ENCODE results near the gene HNRNPAB.
"Not testable (repeated sequence)": the region's sequence is repeated elsewhere in the genome, so short reads cannot be mapped to it uniquely, and the experiment has no call there.

The HNRNPAB gene

DNA sequence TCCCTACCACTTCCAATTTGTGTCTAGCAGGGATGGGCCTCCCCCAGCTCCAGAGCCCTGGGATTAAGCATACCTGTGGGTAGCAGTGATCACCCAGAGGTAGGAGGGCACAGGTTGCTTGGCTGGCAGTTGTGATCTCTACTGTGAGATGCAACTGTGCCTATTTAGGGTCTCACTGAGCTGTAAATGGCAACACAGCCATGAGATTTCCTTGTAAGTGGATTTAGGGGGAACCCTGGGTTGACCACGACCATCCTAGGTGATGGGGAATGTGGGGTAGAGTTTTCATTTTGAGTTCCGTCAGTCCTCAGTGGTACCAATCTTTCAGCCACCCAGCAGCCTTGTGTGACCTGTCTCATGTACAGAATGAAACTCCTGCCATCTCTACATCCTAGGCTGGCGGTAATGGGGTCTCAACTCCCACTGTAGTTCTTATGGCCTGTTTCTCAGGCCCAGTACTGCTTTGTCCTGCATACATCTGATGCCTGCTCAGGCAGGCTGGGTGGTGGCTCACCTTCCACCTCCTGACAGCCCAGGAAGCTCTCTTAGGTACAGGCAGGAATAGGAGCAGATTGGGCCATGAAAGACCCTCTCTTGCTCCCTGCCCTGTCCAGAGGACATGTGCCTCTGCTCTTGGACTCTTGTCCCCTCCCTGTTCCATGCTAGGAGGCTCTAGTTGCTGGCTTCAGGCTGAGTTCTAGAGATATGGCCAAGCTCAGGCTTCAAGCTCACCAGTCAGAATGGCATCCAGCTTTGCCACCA lies 8.1 kb downstream of the HNRNPAB start:
- DNase-seq (ENCODE audit: low spot score): no peak

DNA sequence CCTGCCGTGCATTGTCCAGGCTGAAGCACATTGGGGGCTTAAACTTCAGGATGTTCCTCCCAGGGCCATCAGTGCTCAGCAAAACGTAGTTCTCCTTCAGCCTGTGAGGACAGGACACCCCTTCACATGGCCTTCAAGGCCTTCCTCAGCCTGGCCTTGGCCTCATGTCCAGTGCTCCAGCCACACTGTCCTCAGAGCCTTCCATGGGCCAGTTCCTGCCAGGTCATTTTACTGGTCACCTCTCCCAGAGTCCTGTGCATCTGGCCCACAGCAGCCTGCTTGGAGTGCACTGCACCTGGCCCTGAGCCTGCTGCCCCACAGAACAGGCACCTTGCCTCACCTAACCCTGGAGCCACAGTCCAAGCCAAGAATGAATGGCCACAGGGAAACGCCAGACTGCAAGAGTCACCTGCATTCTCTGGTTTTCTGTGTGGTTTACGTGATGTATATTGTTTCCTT lies 8.7 kb downstream of the HNRNPAB start:
- DNase-seq (ENCODE audit: low spot score): no peak

DNA sequence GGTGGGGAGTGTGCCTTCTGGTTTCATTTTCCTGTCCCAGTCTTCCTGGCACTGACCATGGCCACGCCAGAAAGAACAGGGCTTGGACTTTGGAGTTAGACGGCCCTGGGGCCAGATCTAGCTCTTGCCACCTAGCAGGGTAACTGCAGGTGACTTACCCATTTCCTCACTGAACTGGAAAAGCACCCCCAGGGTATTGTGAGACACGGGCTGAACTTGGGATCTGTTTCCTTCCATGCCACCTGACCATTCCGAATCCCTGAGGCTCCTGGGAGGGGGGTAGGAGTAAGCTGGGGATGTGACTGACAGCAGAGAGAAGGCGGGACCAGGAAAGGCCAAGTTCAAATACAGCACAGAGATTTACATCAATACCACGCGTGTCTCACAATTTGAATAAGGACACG lies 9.4 kb downstream of the HNRNPAB start:
- DNase-seq (ENCODE audit: low spot score): no peak

DNA sequence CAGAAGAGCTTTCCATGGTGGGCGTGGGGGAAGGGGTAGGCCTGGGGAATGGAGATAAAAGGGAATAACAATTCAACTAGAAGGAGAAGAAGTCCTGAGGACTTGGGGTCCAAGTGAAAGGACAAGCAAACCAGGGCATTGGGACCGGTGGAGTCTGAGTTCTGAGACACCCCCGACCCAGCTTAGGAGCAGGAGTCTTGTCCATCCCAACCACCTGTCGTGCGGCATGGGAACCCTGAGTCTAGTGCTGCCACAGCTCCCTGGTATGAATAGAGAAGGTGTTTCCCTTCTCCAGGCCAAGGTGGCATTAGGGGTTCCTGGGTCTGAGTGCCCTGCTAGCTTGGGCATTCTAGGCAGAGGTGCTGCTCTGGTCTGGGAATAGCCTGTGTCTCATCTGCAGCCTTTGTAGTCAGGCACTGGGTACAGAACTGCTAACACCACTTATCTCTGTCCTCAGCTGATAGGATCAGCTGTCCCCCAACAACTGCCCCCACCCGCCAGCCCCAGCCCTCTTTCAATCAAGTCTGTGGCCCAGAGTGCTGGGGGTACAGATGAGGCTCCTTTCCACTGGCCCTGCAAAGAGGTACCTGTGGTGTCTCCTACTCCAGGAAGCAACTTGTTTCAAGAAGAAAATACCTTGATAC lies 9.9 kb downstream of the HNRNPAB start:
- no peak for DNase-seq (ENCODE audit: low spot score)

DNA sequence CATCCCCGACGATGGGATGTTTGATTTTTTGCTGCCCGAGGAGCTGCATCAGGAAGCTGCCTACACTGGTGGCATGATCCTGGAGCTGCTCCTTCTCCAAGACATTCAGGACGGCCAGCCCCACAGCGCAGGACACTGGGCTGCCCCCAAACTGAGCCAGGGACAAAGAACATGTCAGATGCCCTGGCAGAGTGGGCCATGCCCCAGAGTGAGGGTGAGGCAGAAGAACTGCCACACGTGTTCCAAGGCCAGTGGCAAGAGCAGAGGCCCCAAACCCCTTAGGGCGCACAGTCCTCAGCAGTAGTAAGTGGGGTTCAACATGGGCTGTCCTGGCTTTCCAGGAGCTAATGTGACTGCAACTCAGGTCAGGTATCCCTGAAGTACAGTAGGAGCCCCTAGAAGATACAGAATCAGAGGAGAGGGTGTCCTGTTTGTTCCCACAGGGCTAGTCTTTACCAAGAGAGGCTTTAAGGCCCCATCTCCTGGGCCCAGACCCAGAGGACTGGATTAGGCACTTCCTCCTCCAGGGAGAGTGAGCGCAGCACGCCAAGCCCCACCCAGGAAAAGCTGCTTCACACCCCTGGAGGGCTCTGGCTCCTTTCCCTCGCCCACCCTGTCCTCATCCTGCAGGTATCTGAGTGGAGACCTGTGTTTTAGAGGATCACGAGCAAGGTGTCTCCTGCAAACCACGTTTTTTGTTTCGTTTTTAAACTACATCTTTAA lies 11.1 kb downstream of the HNRNPAB start:
- no peak for DNase-seq (ENCODE audit: low spot score)

DNA sequence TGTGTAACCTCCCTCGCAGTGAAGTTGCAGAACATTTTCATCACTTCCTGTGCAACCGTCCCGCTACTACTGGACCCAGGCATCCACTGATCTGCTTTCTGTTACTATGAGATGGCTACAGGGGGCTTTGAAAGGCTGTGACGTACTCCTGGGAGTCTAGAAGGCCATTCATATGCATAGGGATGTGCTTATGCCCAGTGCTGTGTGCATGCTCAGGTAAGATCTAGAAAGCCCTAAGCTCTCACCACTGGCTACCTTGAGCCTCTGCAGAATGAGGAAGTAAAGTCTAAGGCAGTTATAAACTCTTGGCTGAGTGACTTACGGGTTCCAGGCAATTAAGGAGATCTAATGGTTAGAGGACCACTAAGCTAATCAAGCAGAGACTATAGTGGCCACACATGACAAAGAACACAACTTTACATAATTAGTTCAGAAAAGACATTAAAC lies 11.8 kb downstream of the HNRNPAB start:
- no peak for DNase-seq (ENCODE audit: low spot score)

DNA sequence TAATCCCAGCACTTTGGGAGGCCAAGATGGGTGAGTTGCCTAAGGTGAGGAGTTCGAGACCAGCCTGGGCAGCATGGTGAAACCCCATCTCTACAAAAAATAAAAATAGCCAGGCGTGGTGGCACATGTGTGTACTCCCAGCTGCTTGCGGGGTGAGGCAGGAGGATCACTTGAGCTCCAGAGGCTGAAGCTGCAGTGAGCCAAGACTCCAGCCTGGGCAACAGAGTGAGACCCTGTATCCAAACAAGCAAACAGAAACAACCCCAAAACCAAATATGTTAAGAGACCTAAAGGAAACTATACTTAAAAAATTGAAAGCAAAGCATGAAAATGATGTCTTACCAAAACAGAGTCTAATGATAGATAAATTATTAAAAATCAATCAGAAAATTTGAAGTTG lies 12.4 kb downstream of the HNRNPAB start:
- DNase-seq (ENCODE audit: low spot score): no peak

DNA sequence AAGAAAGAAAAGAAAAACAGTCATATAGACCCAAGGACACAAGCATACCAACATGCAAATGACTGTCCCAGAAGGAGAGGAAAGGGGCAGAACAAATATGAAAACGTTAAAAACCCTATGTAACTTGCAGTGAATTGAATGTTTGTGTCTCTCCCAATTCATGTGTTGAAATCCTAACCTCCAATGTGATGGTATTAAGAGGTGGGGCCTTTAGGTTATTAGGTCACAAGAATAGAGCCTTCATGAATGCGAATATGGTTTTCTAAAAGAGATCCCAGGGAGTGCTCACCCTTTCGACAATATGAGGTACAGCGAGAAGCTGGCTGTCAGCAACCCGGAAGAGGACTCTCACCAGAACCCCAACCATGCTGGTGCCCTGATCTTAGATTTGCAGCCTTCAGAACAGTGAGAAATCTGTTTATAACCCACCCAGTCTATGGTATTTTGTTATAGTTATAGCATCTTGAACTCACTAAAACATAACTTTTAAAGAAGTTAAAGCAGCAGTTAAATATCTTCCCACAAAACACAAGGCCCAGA lies 14.0 kb downstream of the HNRNPAB start:
- DNase-seq (ENCODE audit: low spot score): no peak

DNA sequence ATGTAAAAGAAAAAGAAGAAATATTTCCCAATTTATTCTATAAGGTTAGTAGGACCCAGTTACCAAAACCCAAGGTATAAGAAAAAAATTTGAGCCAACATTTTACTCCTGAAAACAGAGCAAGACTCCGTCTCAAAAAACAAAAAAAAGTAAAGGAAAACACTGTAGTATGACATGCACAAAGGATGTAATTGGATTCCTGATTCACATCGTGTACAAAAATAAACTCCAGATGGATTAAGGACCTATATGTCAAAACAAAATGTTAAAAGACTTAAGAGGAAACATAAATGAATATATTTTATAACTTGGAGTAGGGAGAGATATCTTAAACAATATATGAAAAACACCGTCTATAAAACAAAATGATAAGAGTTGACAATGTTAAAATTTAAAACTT lies 14.5 kb downstream of the HNRNPAB start:
- no peak for DNase-seq (ENCODE audit: low spot score)

DNA sequence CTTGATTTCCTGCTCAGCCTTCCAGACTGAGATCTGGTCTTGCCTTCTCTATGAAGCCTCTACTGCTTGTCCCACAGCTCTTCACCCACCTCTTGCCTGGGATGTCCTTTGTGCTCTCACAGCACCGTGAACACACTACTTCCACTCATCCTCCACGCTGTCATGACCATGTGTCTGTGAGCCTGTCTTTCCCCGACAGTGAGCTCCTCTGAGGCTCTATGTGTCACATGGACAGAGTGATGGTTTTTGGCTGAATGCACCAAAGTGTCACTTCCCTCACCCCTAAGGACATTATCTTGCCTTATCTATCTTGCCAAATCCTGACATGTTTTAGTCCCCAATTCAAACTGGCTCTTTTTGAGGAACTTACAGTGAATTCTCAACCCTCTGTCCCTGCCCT lies 16.9 kb downstream of the HNRNPAB start:
- DNase-seq (ENCODE audit: low spot score): no peak

DNA sequence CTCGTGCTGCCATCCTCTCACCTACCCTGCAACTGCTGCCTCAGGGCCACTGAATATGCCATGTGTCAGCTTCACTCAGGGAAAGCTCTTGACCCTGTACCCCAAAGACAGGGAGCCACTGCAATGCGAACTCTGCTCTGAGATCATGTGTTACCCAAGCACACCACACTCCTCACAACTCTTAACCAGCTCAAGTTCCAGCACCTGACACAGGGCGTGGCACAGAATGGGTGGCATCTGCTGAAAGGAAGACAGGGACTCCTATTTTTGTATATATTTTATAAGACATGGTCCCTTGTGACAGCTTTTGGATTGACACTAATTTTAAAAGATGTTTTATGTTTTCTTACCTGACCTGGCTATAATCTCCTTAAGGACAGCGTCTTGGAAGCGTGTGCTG lies 17.5 kb downstream of the HNRNPAB start:
- DNase-seq (ENCODE audit: low spot score): no peak

DNA sequence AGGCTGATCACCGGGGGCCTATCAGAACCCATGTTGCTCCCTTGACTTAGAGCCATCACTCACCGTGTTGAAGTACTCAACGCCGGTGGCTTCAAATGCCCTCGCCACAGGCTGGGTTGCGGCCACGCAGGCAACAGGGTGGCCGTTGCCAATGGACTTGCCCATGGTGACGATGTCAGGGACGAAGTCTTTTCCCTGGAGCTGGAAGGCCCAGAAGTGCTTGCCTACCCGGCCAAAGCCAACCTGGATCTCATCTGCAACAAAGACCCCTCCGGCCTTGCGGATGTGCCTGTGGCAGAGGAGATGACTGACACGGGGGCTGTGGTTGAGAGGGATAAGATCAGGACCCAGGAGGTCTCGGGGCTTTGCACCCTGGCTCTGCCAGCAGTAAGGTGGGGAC lies 18.0 kb downstream of the HNRNPAB start:
- no peak for DNase-seq (ENCODE audit: low spot score)

DNA sequence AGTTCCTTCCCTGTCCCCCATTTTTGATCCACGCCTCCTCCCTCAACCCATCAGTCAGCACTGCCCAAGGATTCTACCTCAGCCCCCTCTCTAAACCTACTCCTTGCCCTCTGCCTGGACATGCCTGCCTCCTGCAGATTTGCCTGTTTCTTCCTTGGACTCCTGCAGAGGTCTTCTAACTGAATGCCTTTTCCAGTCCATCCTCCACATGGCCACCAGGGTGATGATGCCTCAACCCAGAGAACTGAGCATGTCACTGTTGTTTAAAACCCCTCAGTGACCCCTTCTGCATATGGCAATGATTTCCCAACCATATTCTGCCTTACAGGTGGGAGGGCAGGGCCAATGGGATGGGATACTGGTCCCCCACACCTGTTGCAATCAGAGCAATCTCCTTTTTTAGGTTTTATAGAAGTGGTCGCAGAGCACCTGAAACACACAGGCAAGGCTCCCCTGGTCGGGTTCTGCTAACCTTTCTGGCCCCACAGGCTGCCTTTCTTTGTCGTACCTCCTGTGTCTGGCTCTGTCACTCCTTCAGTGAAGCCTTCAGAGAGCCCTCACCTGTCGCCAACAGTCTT lies 19.0 kb downstream of the HNRNPAB start:
- DNase-seq (ENCODE audit: low spot score): no peak

DNA sequence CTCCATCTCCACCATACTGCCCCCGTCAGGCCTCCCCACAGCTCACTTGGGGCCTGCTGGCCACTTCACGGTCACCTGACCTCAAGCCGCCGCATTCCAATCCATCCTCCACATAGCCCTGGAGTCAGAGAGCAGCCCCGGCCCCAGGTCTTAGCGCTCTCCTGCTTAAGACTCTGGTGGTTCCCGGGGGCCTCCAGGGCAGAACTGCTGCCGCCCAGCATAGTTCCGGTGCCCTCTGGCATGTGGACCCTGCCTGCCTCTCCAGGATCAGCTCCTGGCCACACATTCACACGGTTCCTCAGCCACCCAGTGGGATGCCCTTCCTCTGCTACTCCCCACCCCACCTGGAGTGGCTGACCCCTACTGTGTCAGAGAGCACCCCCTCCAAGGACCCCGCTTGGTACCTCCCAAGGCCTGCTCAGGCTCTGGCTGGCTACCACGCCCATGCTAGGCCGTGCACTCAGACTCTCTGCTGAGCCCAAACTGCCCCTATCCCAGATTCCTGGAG lies 19.5 kb downstream of the HNRNPAB start:
- DNase-seq (ENCODE audit: low spot score): no peak

DNA sequence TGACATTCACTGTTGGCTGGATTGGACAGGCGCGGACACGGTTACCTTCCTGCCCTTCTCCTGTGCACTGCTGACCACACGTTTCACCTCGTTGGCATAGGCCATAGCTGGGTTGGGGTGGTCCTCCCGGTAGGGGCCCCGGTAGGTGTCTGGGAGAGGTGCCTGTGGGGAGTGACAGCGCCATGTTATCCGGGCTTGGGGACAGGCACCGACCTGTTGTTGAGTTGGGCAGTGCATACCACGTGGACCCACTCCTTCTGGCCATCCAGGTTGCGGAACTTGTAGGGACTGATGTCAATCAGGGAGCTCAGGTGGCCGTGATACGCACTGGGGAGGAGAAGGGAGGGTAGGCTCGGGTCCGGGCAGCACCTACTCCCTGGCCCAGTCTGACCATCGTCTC lies 20.1 kb downstream of the HNRNPAB start:
- DNase-seq (ENCODE audit: low spot score): no peak

DNA sequence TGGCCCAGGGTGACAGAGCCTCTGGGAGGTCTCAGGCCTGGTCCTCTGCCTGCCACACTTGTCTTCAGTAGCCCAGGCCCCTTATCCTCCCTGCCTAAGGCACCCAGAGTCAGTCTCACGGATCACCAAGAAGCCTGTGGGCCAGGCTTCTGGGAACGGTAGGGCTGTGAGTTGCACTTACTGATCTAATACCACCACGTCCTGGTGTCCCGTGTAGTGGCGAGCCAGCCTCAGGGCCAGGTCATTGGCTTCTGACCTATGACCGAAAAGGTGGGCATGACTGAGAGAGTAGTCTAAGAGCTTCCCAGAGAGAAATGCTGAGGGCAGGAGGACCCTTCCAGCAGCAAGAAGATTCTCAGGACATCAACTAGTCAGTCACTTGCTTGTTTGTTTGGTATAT lies 20.8 kb downstream of the HNRNPAB start:
- no peak for DNase-seq (ENCODE audit: low spot score)

DNA sequence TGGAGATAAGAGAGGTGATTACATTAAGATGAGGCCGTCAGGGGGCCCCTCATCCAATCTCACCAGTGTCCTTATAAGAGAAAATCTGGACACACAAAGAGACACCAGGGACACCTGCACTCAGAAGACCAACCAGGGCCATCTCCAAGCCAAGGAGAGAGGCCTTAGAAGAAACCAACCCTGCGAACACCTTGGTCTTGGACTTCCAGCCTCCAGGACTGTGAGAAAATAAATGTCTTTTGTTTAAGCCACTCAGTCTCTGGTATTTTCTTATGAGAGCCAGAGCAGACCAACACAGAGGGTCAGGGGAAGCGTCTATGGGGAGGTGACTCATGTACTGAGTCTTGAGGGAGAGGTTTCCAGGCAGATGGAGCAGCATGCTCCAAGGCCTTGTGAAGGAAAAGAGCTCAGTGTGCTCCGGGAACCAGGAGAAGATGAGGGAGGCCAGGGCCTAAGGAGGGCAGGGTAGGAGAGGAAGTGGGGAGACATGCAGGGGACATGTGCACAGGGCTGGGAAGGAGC lies 22.9 kb downstream of the HNRNPAB start:
- DNase-seq (ENCODE audit: low spot score): no peak

DNA sequence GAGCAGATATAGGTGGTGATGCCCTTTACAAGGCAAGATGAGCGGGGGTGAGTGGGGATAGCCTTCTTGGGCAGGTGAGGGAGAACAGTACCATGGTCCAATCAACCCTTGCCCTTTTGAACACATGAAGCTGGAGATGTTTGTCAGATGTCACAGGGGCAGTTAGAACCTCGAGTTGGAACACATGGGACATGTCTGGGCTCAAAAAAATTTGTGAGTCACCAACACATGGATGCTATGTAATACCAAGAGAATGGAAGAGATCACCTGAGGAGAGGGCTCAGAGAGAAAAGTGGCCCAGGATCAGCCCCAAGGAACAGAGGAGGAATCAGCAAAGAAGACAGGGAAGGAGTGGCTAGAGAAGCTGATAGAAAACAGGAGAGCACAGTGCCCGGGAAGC lies 23.6 kb downstream of the HNRNPAB start:
- no peak for DNase-seq (ENCODE audit: low spot score)

DNA sequence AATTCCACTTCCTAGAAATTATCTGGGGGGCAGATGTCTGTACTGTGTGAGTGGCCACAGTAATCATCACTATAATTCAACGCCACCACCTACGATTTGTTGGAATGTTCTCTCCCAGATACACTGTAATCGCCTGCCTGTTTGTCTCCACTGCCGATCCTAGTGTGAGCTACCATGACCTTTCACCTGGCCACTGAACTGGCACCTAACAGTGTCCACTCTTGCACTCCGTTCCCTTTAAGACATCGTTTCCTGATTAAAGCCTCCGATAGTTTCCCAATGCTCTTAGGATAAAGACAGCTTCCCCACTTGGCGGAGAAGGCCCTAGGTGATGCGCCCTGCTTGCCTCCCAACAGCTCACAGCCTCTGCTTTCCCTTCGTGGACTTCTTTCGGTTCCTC lies 24.3 kb downstream of the HNRNPAB start:
- DNase-seq (ENCODE audit: low spot score): no peak

DNA sequence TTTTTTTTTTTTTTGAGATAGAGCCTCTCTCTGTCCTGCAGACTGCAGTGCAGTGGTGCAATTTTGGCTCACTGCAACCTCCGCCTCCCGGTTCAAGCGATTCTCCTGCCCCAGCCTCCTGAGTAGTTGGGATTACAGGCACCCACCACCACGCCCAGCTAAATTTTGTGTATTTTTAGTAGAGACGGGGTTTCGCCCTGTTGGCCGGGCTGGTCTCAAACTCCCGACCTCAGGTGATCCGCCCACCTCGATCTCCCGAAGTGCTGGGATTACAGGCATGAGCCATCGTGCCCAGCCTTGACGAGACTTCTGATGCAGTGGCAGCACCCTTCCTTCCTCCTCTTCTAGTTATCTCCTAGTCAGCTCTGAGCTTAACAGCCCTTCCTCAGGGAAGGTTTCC lies 24.8 kb downstream of the HNRNPAB start:
- not testable (repeated sequence) for DNase-seq (ENCODE audit: low spot score)

DNA sequence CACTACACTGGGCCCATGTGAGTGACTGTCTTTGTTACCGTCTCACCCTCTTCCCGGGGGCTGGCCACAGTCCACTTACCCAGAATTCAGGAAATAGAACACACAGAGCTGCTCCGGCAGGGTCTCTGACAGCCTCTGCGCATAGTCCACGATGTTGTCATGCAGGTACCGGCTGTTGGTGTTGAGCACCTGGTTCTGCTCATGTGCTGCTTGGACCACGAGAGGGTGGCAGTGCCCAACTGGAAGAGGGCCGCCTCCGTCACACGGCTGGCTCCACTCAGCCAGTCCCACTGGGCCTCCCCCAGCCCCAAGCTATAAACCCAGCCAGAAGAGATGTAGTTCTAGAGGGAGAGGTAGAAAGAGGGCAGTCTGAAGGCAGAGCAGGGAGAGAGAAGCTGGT lies 25.5 kb downstream of the HNRNPAB start:
- no peak for DNase-seq (ENCODE audit: low spot score)

All from hematopoietic multipotent progenitor cell treated with erythropoietin and hydrocortisone succinate and interleukin-3 and kit ligand, for 17 days (in vitro differentiated cells).